Neural cell (in vitro differentiated cells): ENCODE results near the gene SH3PXD2A.

Source experiments
- EP300 ChIP-seq: fragments of 450-650 bp; conservative IDR thresholded peaks from 2 replicates; pipeline ENCODE4 v1.6.1; 2014; ENCODE audit warnings: antibody characterized with exemption, mild to moderate bottlenecking, moderate library complexity; ENCODE audit not compliant: poor library complexity, severe bottlenecking
- MXI1 ChIP-seq: fragments of 450-650 bp; conservative IDR thresholded peaks from 2 replicates; pipeline ENCODE4 v1.6.1; 2014; ENCODE audit warnings: antibody characterized with exemption, mild to moderate bottlenecking; ENCODE audit not compliant: poor library complexity, severe bottlenecking
- POLR2AphosphoS5 ChIP-seq: IDR thresholded peaks from 2 replicates; pipeline ENCODE4 v1.6.1; 2012
- RAD21 ChIP-seq: fragments of 450-650 bp; conservative IDR thresholded peaks from 2 replicates; pipeline ENCODE4 v1.6.1; 2014; ENCODE audit warnings: antibody characterized with exemption, mild to moderate bottlenecking, moderate library complexity
- TAF1 ChIP-seq: IDR thresholded peaks from 2 replicates; pipeline ENCODE4 v1.6.1; 2012; ENCODE audit warnings: low read depth
- TF ChIP-seq, protein P1 (sequence below): fragments of 450-650 bp; IDR thresholded peaks from 2 replicates; pipeline ENCODE4 v1.5.1; 2014; ENCODE audit warnings: antibody characterized with exemption, mild to moderate bottlenecking, moderate library complexity; ENCODE audit not compliant: poor library complexity, severe bottlenecking
- TF ChIP-seq, protein P2 (sequence below): IDR thresholded peaks from 2 replicates; pipeline ENCODE4 v1.6.1; 2012; ENCODE audit warnings: borderline replicate concordance

DNA sequence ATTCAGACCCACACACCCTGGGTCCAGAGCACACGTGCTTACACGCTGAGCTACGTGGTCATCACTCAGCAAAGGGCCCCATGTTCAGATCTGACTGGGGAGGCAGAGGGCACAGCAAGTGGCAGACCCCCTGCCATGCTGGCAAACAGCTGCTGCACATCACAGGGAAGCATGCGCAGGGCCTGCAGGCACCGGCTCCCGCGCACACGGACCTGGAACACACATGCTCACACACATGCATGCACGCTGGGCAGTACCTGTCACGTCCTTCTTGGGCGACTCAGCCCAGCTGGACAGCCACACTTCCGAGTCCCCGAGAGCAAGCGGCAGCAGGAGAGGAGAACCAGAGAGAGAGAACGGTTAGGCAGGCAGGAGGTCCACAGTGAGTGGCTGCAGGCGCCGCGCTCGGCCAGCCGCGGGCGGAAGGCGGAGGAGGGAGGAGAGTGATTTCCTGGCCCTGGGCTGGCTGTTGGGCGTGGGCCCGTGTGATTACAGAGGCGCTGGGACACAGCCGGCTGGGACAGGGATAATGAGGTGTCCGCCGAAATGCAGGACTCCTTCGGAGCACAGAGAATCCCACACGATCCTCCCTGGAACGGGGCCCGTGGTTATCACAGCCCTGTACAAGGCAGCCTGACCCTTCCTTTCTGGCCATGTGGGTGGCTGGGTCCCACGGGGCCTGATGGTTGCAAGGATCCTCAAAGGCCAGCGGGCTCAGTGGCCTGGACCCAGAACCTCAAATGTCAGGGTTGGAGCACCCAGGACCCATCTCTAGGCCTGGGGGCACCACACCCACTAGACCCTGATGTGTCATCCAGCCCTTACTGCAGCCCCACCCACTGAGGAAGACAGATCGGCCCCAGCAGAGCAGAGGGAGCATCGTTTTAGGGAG, 186.8 kb downstream of the SH3PXD2A start:
- TF ChIP-seq RAD21, result no peak
- TF ChIP-seq, protein P1, sequence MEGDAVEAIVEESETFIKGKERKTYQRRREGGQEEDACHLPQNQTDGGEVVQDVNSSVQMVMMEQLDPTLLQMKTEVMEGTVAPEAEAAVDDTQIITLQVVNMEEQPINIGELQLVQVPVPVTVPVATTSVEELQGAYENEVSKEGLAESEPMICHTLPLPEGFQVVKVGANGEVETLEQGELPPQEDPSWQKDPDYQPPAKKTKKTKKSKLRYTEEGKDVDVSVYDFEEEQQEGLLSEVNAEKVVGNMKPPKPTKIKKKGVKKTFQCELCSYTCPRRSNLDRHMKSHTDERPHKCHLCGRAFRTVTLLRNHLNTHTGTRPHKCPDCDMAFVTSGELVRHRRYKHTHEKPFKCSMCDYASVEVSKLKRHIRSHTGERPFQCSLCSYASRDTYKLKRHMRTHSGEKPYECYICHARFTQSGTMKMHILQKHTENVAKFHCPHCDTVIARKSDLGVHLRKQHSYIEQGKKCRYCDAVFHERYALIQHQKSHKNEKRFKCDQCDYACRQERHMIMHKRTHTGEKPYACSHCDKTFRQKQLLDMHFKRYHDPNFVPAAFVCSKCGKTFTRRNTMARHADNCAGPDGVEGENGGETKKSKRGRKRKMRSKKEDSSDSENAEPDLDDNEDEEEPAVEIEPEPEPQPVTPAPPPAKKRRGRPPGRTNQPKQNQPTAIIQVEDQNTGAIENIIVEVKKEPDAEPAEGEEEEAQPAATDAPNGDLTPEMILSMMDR, result no peak
- TF ChIP-seq POLR2AphosphoS5, result no peak
- TF ChIP-seq, protein P2, sequence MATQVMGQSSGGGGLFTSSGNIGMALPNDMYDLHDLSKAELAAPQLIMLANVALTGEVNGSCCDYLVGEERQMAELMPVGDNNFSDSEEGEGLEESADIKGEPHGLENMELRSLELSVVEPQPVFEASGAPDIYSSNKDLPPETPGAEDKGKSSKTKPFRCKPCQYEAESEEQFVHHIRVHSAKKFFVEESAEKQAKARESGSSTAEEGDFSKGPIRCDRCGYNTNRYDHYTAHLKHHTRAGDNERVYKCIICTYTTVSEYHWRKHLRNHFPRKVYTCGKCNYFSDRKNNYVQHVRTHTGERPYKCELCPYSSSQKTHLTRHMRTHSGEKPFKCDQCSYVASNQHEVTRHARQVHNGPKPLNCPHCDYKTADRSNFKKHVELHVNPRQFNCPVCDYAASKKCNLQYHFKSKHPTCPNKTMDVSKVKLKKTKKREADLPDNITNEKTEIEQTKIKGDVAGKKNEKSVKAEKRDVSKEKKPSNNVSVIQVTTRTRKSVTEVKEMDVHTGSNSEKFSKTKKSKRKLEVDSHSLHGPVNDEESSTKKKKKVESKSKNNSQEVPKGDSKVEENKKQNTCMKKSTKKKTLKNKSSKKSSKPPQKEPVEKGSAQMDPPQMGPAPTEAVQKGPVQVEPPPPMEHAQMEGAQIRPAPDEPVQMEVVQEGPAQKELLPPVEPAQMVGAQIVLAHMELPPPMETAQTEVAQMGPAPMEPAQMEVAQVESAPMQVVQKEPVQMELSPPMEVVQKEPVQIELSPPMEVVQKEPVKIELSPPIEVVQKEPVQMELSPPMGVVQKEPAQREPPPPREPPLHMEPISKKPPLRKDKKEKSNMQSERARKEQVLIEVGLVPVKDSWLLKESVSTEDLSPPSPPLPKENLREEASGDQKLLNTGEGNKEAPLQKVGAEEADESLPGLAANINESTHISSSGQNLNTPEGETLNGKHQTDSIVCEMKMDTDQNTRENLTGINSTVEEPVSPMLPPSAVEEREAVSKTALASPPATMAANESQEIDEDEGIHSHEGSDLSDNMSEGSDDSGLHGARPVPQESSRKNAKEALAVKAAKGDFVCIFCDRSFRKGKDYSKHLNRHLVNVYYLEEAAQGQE, result no peak
- TF ChIP-seq TAF1, result no peak
- no peak for TF ChIP-seq EP300
- TF ChIP-seq MXI1, result no peak
